ENCODE data around the gene KCNQ5. TPM values are rescaled to one million over a fixed set of nuclear protein-coding genes. Genes with fewer than 3 reads are reported as not detected.

Gene KCNQ5
- total and polyA plus RNA-seq, 2 of the 8 experiments (the other 6 are each of a cell fraction or from before 2014, with no cell fraction given) = 0.83 to 1.2 TPM

DNA sequence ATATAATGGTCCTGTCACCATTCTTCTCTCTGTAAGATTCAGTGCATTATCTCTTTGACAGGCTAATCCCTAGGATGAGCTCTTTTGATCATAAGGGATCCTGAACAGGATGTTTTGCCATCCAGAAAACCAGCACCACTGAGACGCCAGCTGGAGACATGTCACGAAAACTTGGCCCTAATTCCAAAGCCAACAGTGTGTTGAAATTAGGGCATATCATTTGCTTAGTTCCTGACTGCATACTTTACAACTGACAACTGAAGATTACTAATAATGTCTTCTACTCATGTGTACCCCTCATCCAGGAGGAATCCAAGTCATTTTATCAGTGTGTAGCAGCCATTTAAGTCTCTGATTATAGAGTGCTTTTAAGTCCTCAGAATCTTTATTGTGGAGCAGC, 243.6 kb downstream of the KCNQ5 start (continued):
- TF ChIP-seq, protein P1, sequence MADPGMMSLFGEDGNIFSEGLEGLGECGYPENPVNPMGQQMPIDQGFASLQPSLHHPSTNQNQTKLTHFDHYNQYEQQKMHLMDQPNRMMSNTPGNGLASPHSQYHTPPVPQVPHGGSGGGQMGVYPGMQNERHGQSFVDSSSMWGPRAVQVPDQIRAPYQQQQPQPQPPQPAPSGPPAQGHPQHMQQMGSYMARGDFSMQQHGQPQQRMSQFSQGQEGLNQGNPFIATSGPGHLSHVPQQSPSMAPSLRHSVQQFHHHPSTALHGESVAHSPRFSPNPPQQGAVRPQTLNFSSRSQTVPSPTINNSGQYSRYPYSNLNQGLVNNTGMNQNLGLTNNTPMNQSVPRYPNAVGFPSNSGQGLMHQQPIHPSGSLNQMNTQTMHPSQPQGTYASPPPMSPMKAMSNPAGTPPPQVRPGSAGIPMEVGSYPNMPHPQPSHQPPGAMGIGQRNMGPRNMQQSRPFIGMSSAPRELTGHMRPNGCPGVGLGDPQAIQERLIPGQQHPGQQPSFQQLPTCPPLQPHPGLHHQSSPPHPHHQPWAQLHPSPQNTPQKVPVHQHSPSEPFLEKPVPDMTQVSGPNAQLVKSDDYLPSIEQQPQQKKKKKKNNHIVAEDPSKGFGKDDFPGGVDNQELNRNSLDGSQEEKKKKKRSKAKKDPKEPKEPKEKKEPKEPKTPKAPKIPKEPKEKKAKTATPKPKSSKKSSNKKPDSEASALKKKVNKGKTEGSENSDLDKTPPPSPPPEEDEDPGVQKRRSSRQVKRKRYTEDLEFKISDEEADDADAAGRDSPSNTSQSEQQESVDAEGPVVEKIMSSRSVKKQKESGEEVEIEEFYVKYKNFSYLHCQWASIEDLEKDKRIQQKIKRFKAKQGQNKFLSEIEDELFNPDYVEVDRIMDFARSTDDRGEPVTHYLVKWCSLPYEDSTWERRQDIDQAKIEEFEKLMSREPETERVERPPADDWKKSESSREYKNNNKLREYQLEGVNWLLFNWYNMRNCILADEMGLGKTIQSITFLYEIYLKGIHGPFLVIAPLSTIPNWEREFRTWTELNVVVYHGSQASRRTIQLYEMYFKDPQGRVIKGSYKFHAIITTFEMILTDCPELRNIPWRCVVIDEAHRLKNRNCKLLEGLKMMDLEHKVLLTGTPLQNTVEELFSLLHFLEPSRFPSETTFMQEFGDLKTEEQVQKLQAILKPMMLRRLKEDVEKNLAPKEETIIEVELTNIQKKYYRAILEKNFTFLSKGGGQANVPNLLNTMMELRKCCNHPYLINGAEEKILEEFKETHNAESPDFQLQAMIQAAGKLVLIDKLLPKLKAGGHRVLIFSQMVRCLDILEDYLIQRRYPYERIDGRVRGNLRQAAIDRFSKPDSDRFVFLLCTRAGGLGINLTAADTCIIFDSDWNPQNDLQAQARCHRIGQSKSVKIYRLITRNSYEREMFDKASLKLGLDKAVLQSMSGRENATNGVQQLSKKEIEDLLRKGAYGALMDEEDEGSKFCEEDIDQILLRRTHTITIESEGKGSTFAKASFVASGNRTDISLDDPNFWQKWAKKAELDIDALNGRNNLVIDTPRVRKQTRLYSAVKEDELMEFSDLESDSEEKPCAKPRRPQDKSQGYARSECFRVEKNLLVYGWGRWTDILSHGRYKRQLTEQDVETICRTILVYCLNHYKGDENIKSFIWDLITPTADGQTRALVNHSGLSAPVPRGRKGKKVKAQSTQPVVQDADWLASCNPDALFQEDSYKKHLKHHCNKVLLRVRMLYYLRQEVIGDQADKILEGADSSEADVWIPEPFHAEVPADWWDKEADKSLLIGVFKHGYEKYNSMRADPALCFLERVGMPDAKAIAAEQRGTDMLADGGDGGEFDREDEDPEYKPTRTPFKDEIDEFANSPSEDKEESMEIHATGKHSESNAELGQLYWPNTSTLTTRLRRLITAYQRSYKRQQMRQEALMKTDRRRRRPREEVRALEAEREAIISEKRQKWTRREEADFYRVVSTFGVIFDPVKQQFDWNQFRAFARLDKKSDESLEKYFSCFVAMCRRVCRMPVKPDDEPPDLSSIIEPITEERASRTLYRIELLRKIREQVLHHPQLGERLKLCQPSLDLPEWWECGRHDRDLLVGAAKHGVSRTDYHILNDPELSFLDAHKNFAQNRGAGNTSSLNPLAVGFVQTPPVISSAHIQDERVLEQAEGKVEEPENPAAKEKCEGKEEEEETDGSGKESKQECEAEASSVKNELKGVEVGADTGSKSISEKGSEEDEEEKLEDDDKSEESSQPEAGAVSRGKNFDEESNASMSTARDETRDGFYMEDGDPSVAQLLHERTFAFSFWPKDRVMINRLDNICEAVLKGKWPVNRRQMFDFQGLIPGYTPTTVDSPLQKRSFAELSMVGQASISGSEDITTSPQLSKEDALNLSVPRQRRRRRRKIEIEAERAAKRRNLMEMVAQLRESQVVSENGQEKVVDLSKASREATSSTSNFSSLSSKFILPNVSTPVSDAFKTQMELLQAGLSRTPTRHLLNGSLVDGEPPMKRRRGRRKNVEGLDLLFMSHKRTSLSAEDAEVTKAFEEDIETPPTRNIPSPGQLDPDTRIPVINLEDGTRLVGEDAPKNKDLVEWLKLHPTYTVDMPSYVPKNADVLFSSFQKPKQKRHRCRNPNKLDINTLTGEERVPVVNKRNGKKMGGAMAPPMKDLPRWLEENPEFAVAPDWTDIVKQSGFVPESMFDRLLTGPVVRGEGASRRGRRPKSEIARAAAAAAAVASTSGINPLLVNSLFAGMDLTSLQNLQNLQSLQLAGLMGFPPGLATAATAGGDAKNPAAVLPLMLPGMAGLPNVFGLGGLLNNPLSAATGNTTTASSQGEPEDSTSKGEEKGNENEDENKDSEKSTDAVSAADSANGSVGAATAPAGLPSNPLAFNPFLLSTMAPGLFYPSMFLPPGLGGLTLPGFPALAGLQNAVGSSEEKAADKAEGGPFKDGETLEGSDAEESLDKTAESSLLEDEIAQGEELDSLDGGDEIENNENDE (IDR thresholded peaks at IDR 0.05; ENCODE audit: insufficient replicate concordance, low read length) = no peak
- no peak for TF ChIP-seq CREB1 (IDR thresholded peaks at IDR 0.05)
- TF ChIP-seq, protein P2, sequence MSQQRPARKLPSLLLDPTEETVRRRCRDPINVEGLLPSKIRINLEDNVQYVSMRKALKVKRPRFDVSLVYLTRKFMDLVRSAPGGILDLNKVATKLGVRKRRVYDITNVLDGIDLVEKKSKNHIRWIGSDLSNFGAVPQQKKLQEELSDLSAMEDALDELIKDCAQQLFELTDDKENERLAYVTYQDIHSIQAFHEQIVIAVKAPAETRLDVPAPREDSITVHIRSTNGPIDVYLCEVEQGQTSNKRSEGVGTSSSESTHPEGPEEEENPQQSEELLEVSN (IDR thresholded peaks at IDR 0.05) = no peak
- TF ChIP-seq EP300 (IDR thresholded peaks at IDR 0.05; ENCODE audit: borderline replicate concordance in 1 of 2, low read depth in 2 of 2, low read length in 2 of 2) = no peak
- TF ChIP-seq BCL11A (IDR thresholded peaks at IDR 0.05; ENCODE audit: low read depth in 2 of 2, low read length in 2 of 2) = no peak
- TF ChIP-seq, protein P3, sequence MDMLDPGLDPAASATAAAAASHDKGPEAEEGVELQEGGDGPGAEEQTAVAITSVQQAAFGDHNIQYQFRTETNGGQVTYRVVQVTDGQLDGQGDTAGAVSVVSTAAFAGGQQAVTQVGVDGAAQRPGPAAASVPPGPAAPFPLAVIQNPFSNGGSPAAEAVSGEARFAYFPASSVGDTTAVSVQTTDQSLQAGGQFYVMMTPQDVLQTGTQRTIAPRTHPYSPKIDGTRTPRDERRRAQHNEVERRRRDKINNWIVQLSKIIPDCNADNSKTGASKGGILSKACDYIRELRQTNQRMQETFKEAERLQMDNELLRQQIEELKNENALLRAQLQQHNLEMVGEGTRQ (IDR thresholded peaks at IDR 0.05; ENCODE audit: low read length) = no peak
- TF ChIP-seq, protein P4, sequence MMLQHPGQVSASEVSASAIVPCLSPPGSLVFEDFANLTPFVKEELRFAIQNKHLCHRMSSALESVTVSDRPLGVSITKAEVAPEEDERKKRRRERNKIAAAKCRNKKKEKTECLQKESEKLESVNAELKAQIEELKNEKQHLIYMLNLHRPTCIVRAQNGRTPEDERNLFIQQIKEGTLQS (IDR thresholded peaks at IDR 0.05; ENCODE audit: insufficient read depth, low read depth, low read length) = no peak
- no peak for TF ChIP-seq ZNF274 (IDR thresholded peaks at IDR 0.05; ENCODE audit: borderline replicate concordance, extremely low read depth, low read length)
- no peak for TF ChIP-seq KDM4A (IDR thresholded peaks at IDR 0.05; ENCODE audit: low read depth, low read length, severe bottlenecking)

Measured in H1 (cell line).